ENCODE results near the gene HIBADH.

DNA sequence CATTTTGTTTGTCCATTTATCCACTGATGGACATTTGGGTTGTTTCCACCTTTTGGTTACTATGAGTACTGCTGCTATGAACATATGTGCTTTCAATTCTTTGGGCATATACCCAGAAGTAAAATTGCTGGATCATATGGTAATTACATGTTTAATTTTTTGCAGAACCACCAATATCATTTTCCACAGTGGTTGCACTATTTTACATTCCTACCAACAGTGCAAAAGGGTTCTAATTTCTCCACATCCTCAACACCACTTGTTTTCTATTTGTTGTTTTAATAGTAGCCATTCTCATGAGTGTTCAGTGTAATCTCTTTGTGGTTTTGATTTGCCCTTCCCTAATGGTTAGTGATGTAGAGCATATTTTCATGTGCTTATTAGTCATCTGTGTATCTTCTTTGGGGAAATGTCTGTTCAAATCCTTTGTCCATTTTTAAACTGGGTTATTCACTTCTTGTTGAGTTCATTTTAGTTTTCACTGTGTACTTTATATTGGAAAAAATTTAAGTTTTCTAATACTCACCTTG, 101.9 kb downstream of the HIBADH start:
- TF ChIP-seq EZH2 (IDR thresholded peaks at IDR 0.05; ENCODE audit: borderline replicate concordance, low read depth, low read length, severe bottlenecking): no peak
- no peak for TF ChIP-seq POLR2AphosphoS5 (IDR thresholded peaks at IDR 0.05; ENCODE audit: insufficient read depth, low read depth, low read length)
- no peak for TF ChIP-seq POLR2A (IDR thresholded peaks at IDR 0.05; ENCODE audit: low read depth, low read length)
- TF ChIP-seq, protein P1, sequence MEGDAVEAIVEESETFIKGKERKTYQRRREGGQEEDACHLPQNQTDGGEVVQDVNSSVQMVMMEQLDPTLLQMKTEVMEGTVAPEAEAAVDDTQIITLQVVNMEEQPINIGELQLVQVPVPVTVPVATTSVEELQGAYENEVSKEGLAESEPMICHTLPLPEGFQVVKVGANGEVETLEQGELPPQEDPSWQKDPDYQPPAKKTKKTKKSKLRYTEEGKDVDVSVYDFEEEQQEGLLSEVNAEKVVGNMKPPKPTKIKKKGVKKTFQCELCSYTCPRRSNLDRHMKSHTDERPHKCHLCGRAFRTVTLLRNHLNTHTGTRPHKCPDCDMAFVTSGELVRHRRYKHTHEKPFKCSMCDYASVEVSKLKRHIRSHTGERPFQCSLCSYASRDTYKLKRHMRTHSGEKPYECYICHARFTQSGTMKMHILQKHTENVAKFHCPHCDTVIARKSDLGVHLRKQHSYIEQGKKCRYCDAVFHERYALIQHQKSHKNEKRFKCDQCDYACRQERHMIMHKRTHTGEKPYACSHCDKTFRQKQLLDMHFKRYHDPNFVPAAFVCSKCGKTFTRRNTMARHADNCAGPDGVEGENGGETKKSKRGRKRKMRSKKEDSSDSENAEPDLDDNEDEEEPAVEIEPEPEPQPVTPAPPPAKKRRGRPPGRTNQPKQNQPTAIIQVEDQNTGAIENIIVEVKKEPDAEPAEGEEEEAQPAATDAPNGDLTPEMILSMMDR (IDR thresholded peaks at IDR 0.05; ENCODE audit: extremely low read depth in 1 of 2, insufficient read depth in 1 of 2, low read depth in 1 of 2, low read length in 2 of 2): no peak
- no peak for TF ChIP-seq JUN (IDR thresholded peaks at IDR 0.05; ENCODE audit: borderline replicate concordance, insufficient read depth, insufficient read length, low read depth)

All from endothelial cell of umbilical vein (primary cell).